NCI-H2171 (cell line): ENCODE results near the gene MAD1L1.

ENCODE experiments used
- DNase-seq: peaks from one replicate; lab custom pipeline; 2025; lab: John Stamatoyannopoulos, UW

MAD1L1 gene

GRCh38 chr7:1925973-1926907, 306.5 kb downstream of the MAD1L1 start:
- no peak for DNase-seq

- DNase-seq: no peak
Measured at GRCh38 chr7:1925349-1925748, 307.4 kb downstream of the MAD1L1 start.

- no peak for DNase-seq
Measured at GRCh38 chr7:1924258-1924817, 308.4 kb downstream of the MAD1L1 start.

- no peak for DNase-seq
Measured at GRCh38 chr7:1923409-1924257, 309.1 kb downstream of the MAD1L1 start.

GRCh38 chr7:1922870-1923236, 309.9 kb downstream of the MAD1L1 start:
- no peak for DNase-seq

GRCh38 chr7:1922071-1922869, 310.5 kb downstream of the MAD1L1 start:
- DNase-seq: no peak

GRCh38 chr7:1920881-1921280, 311.9 kb downstream of the MAD1L1 start:
- DNase-seq: no peak

- DNase-seq: no peak
Measured at GRCh38 chr7:1920266-1920681, 312.5 kb downstream of the MAD1L1 start.

GRCh38 chr7:1919539-1920265, 313.0 kb downstream of the MAD1L1 start:
- no peak for DNase-seq

GRCh38 chr7:1918881-1919525, 313.7 kb downstream of the MAD1L1 start:
- DNase-seq: no peak

GRCh38 chr7:1918063-1918645, 314.6 kb downstream of the MAD1L1 start:
- no peak for DNase-seq

- no peak for DNase-seq
Measured at GRCh38 chr7:1917221-1918062, 315.3 kb downstream of the MAD1L1 start.

- no peak for DNase-seq
Measured at GRCh38 chr7:1916601-1916970, 316.2 kb downstream of the MAD1L1 start.

GRCh38 chr7:1915956-1916600, 316.7 kb downstream of the MAD1L1 start:
- DNase-seq: no peak

- no peak for DNase-seq
Measured at GRCh38 chr7:1915326-1915725, 317.4 kb downstream of the MAD1L1 start.

- DNase-seq: no peak
Measured at GRCh38 chr7:1914743-1915142, 318.0 kb downstream of the MAD1L1 start.

GRCh38 chr7:1914321-1914720, 318.4 kb downstream of the MAD1L1 start:
- DNase-seq: no peak

- DNase-seq: no peak
Measured at GRCh38 chr7:1913466-1914282, 319.1 kb downstream of the MAD1L1 start.
